Measurements from ENCODE around the gene IFT25. TPM values are rescaled to one million over a fixed set of nuclear protein-coding genes. Genes with fewer than 3 reads are reported as not detected.
"Not testable (repeated sequence)": the region's sequence is repeated elsewhere in the genome, so short reads cannot be mapped to it uniquely, and the experiment has no call there.

IFT25 gene
- polyA plus RNA-seq, 1 donor from 2014 or later: 58.6 TPM

DNA sequence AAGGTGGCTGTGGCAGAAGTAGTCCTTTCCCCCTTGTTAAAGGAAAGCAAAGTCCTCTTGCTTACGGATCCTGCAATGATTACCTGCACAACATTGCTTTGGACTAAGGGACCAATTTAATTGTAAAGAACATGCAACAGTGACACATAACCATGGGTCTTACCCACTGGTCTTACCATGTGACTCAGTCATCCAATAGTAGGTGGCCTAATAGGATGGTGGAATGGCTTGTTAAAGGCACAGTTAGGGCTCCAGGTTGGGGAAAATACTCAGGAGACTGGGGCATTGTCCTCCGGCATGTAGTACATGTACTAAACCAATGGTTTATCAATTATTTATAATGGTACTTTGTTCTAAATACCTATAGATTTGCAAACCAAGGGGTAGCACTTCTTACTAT is 53.8 kb downstream of the IFT25 start:
- Mint-ChIP-seq H3K4me1 (peaks cover 17 to 32% (median 28%) of the 10 kb centered on the region in 3 donors), H3K4me3 (peak overlapping the region in 1 of 4 donors; percentile 98), H3K27me3 (no peaks in the 10 kb centered on the region), H3K36me3 (no peaks in the 10 kb centered on the region), H3K27ac (no peak overlapping the region), H3K9me3 (no peaks in the 10 kb centered on the region)

DNA sequence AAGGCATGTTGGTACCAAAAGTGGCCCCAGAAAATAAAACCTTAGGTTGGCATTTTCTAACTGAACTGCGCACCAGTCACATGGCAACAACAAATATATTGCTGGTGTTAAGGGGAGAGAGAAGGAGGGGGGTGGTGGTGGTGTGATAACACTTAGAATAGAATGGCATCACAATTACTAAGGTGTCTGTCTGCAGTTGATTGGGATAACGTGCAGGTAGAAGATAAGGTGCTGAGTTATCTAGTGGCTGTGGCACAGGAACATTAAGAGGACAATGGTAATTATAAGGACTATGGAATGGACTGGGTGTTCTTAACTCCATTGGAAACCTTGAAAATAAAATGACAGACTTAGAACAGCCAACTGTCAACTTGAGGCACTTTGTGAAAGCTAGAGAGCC is 54.5 kb downstream of the IFT25 start:
- no peaks in the 10 kb centered on the region for H3K27me3 Mint-ChIP-seq
- H3K36me3 Mint-ChIP-seq: no peaks in the 10 kb centered on the region
- H3K27ac Mint-ChIP-seq: no peak overlapping the region
- H3K4me1 Mint-ChIP-seq: peaks cover 17 to 32% (median 28%) of the 10 kb centered on the region in 3 donors
- H3K9me3 Mint-ChIP-seq: no peaks in the 10 kb centered on the region
- H3K4me3 Mint-ChIP-seq: peak overlapping the region in 1 of 4 donors; percentile 98

DNA sequence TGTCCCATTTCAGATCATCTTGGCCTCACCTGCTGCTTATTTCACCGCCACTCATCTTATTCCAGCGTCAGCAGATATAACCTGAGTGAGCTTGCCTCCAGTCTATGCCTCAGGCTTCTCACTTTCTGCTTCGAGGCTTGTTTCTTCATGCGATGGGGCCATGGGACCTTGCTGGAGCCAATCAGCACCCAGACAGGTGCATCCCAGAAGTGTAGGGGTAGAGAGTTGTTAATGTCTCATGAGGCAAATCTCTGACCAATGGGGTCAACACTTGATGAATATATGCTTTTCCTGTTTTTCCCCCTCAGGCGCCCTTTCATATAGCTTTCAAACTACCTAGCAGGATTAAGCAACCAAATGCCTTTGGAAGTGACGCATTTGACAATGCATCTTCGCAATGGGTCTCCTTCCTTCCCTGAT is 55.0 kb downstream of the IFT25 start:
- no peaks in the 10 kb centered on the region for H3K27me3 Mint-ChIP-seq
- H3K27ac Mint-ChIP-seq: peak overlapping the region in 2 of 3 donors; percentile 72 to 77
- peak overlapping the region; percentile 96 to 98 (median 98) for H3K4me3 Mint-ChIP-seq
- H3K9me3 Mint-ChIP-seq: no peaks in the 10 kb centered on the region
- H3K4me1 Mint-ChIP-seq: peaks cover 17 to 32% (median 28%) of the 10 kb centered on the region in 3 donors
- H3K36me3 Mint-ChIP-seq: no peaks in the 10 kb centered on the region

DNA sequence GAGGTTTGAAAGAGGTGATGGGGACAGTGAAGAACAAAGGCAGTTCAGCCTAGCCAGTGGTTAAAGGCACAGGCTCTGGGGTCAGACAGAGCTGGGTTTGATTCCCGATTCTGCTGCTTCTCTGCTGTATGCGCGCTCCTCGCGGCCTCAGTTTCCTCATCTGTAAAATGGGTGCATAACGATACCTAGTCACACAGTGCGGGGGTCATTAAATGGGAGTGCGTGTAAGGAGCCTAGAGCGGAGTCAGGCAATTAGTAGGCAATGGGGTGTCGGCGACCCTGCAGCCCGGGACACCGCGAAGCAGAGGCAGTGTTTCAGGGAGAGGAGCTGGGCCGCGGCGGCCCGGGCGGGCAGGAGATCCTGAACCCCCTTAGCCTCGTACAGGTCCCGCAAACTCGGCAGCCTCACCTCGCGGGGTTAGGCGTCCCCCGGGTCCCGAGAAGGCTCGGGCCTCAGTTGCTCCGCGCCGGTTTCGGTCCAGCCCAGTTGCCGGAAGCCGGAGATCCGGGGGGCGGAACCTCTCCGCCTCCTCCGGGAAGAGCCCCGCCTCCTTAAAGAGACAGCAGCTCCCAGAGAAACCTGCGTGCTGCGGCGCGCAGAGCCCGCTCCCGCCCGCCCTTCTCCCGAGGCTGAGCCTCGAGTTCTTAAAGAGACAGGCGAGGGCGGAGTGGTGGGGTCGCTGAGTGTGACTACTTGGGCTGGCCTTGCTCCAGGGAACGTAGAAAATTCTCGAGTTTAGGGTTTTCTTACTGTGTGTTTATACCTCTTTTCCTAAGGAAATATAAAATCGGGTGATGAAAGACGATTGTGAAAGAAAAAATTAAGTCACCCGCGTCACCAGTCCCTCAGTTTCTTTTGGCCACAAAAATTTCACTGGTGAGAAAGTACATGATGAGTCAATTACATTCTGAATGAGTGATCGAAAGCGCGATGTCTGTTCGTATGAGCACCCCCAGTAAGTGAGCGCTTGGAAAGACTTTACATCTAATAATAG is 55.9 kb downstream of the IFT25 start, which contains the start of gene YIPF1:
YIPF1 (minus strand) TSS at position 494 of the 995 bp plus-strand sequence. CDS start 860 bp downstream, outside the sequence.
- peaks cover 17 to 33% (median 32%) of the 10 kb centered on the region in 3 donors for H3K4me1 Mint-ChIP-seq

DNA sequence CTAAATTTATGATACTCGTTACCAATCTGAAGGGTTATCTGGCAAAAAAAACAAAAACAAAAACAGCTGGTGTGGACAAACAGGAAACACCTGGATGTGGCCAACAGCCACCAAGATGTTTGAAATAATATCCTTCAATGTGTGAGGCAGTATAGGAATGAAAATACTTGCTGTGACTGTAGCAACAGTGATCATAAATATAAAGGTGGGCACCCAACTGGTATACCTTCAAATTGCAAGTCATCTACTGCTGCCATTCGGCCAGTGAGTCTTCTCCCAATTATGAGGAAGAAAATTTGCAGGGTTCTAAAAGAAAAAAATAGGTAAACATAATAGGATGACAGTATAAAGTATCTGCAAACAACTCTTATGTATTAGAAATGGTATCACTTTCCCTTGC is 56.8 kb downstream of the IFT25 start:
- Mint-ChIP-seq H3K27ac (peak overlapping the region; percentile 16 to 84 (median 60)), H3K27me3 (no peaks in the 10 kb centered on the region), H3K4me3 (peak overlapping the region; percentile 96 to 98 (median 98)), H3K4me1 (peaks cover 17 to 33% (median 32%) of the 10 kb centered on the region in 3 donors), H3K9me3 (no peaks in the 10 kb centered on the region), H3K36me3 (no peaks in the 10 kb centered on the region)

More for the DNA sequence above, 55.9 kb downstream of the IFT25 start, which contains the start of gene YIPF1:
- H3K27me3 Mint-ChIP-seq: no peaks in the 10 kb centered on the region
- peak within 1 kb of the TSS; percentile 96 to 98 (median 98) for H3K4me3 Mint-ChIP-seq
- H3K9me3 Mint-ChIP-seq: no peaks in the 10 kb centered on the region
- no peaks in the 10 kb centered on the region for H3K36me3 Mint-ChIP-seq
- peak within 1 kb of the TSS; percentile 77 to 96 (median 84) for H3K27ac Mint-ChIP-seq

DNA sequence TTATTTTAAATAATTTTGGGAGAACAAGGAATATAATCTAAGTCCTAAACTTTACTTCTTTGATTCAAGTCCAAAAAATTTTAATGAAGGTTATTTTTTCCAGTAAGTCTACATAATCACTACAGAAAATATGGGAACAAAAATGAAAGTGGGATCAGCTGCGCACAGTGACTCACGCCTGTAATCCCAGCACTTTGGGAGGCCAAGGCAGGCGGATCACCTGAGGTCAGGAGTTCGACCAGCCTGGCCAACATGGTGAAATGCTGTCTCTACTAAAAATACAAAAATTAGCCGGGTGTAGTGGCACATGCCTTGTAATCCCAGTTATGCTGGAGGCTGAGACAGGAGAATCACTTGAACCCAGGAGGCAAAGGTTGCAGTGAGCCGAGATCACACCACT is 61.9 kb downstream of the IFT25 start:
- not testable (repeated sequence) for H3K27ac Mint-ChIP-seq, H3K4me3 Mint-ChIP-seq, H3K9me3 Mint-ChIP-seq, H3K36me3 Mint-ChIP-seq, H3K27me3 Mint-ChIP-seq
- H3K4me1 Mint-ChIP-seq: peaks cover 6 to 27% (median 16%) of the 10 kb centered on the region in 3 donors

DNA sequence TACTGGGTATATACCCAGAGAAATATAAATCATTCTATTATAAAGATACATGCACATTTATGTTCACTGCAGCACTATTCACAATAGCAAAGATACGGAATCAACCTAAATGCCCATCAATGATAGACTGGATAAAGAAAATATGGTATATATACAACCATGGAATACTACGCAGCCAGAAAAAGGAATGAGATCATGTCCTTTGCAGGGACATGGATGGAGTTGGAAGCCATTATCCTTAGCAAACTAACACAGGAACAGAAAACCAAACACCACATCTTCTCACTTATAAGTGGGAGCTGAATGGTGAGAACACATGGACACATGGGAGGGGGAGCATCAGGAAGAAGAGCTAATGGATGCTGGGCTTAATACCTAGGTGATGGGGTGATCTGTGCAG is 63.6 kb downstream of the IFT25 start:
- peak overlapping the region in 1 of 3 donors; percentile 51 for H3K27ac Mint-ChIP-seq
- not testable (repeated sequence) for H3K4me3 Mint-ChIP-seq

DNA sequence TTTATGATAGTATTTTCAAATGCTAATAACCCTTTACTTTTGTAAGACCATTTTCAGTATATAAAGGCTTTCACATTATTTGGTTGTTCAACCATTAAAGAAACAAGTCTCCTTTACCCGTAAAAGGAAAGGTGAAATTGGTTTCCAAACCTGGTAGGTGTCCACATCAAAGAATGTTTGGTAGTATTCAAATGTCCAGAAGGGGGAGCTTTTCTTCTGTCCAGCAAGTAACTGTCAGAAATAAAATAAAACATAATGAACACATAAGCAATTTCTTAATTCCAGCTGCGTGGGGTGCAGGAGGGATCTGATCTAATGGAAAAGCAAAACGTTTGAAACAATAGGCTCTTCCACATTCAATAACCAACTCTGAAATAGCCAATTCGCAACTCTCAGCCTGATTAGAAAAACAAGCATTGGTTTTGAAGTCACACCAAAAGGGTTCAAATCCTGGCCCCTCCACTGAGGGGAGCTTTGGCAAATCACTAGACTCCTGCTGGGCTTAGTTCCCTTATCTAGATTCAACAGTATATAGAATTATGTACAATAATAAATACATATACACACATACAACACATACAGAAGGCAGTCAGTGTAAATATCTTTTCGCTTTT is 66.9 kb downstream of the IFT25 start:
- no peaks in the 10 kb centered on the region for H3K27me3 Mint-ChIP-seq
- H3K4me3 Mint-ChIP-seq: no peak overlapping the region

More for the DNA sequence above, 63.6 kb downstream of the IFT25 start:
- H3K9me3 Mint-ChIP-seq, H3K27me3 Mint-ChIP-seq, H3K36me3 Mint-ChIP-seq: not testable (repeated sequence)
- peaks cover 0 to 17% (median 5%) of the 10 kb centered on the region in 3 donors for H3K4me1 Mint-ChIP-seq

DNA sequence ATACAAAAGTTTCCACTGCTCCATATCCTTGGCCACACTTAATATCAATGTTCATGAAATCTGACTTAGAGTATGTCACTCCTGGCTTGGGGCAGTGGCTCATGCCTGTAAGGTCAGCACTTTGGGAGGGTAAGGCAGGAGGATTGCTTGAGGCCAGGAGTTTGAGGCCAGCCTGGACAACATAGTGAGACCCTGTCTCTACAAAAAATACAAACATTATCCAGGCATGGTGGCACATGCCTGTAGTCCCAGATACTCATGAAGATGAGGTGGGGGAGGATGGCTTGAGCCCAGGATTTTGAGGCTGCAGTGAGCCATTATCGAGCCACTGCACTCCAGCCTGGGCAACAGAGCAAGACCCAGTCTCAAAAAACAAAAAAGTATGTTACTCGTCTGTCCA is 70.3 kb downstream of the IFT25 start:
- H3K4me3 Mint-ChIP-seq, H3K27ac Mint-ChIP-seq, H3K9me3 Mint-ChIP-seq, H3K4me1 Mint-ChIP-seq, H3K36me3 Mint-ChIP-seq, H3K27me3 Mint-ChIP-seq: not testable (repeated sequence)

More for the DNA sequence above, 66.9 kb downstream of the IFT25 start:
- Mint-ChIP-seq H3K27ac (no peak overlapping the region), H3K9me3 (peaks cover 0 to 4% (median 3%) of the 10 kb centered on the region in 3 donors), H3K4me1 (peaks cover 0 to 12% (median 5%) of the 10 kb centered on the region in 3 donors), H3K36me3 (peaks cover 10% of the 10 kb centered on the region)

DNA sequence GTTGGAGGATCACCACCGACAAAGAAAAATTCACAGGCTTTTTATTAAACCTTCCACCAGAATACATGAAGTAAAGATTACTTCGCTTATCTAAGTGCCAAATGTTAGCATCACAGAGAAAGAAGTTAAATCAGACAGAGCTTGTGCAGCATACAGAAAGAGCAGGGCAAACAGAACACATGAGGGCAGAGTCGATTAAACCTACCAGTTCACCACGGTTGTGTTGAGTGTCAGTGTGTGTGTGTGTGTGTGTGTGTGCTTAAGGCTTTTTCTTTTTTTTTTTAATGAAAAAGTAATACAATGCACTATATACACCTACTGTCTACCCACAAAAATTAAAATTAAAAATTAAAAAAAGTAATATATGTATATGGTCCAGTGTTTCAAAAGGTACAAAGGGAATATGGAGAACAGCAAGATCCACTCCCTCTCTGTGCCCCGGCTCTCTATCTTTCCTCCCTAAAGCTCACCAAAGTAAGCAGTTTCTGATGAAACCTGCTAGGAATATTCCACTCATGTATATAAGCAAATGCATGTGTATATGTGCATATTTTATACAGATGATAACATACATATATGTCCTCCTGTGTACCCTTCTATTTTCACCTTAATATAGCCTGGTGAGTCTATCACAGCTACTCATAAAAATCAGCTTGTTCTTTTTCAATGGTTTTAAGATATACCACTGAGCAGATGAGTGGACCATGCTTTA is 73.6 kb downstream of the IFT25 start:
- no peaks in the 10 kb centered on the region for H3K27me3 Mint-ChIP-seq
- peaks cover 10% of the 10 kb centered on the region for H3K36me3 Mint-ChIP-seq
- H3K4me1 Mint-ChIP-seq: peaks cover 5 to 6% (median 5%) of the 10 kb centered on the region in 3 donors
- H3K27ac Mint-ChIP-seq: peak overlapping the region in 1 of 3 donors; percentile 53
- H3K9me3 Mint-ChIP-seq: no peaks in the 10 kb centered on the region
- no peak overlapping the region for H3K4me3 Mint-ChIP-seq

Other genes with a start within 250 kb of the IFT25 start
- gene GLIS1, start 206.5 kb downstream of the IFT25 start, polyA plus RNA-seq: not detected
- 6.8 TPM for gene NDC1, start 107.4 kb downstream of the IFT25 start, polyA plus RNA-seq
- gene YIPF1, start 55.9 kb downstream of the IFT25 start, polyA plus RNA-seq: 22.2 TPM
- gene DIO1, start 51.5 kb downstream of the IFT25 start, polyA plus RNA-seq: 0.18 TPM
- 10.4 TPM for gene LRRC42, start 651 bp upstream of the IFT25 start, polyA plus RNA-seq
- not detected for gene LDLRAD1, start 72.5 kb upstream of the IFT25 start, polyA plus RNA-seq
- gene TMEM59, start 107.5 kb upstream of the IFT25 start, polyA plus RNA-seq: 386 TPM
- gene TCEANC2, start 107.9 kb upstream of the IFT25 start, polyA plus RNA-seq: 7.8 TPM
- gene CDCP2, start 207.3 kb upstream of the IFT25 start, polyA plus RNA-seq: not detected